ENCODE data around the gene OPN4.

- TF ChIP-seq CTCF (IDR thresholded peaks at IDR 0.05) (no peak), EZH2 (IDR thresholded peaks at IDR 0.05) (no peak), EZH2phosphoT487 (IDR thresholded peaks at IDR 0.05) (no peak)
Measured at GRCh38 chr10:86646933-86647332, 7.4 kb upstream of the OPN4 start.
